ENCODE measurements around the gene DNAL1. TPM values are rescaled to one million over a fixed set of nuclear protein-coding genes. Genes with fewer than 3 reads are reported as not detected.

DNAL1 gene
- total and polyA plus RNA-seq, 9 of the 15 experiments (the other 6 are each of a cell fraction or from before 2014, with no cell fraction given), result 1.6 to 11.7 (median 4.8) TPM

- Histone ChIP-seq H3K4me3 (no peak overlapping the region), H3K9ac (ENCODE audit: insufficient read depth in 1 of 2, low read depth in 2 of 2, low read length in 2 of 2) (no peak overlapping the region), H3K27ac (ENCODE audit: extremely low read depth, low read depth, low read length) (no peak overlapping the region), H3K27me3 (ENCODE audit: control insufficient read depth in 2 of 2, insufficient read depth in 2 of 2, low read length in 2 of 2) (no peaks in the 10 kb centered on the region), H3K9me3 (replicated peaks; ENCODE audit: control insufficient read depth, insufficient read depth, low read depth, low read length) (no peaks in the 10 kb centered on the region), H3K79me2 (ENCODE audit: control insufficient read depth, insufficient read depth, low read length) (no peaks in the 10 kb centered on the region), H3K4me2 (ENCODE audit: insufficient read depth, low read length) (no peak overlapping the region), H3K4me1 (replicated peaks in 1 of 2; ENCODE audit: control insufficient read depth in 2 of 2, insufficient read depth in 2 of 2, low read length in 2 of 2) (no peaks in the 10 kb centered on the region), H4K20me1 (replicated peaks; ENCODE audit: control insufficient read depth, insufficient read depth, low read length) (no peaks in the 10 kb centered on the region), H2AFZ (ENCODE audit: low read depth, low read length) (no peak overlapping the region), H3K9me1 (ENCODE audit: control insufficient read depth, insufficient read depth, low read length) (no peaks in the 10 kb centered on the region), H3K36me3 (ENCODE audit: control insufficient read depth, insufficient read depth, low read length) (no peaks in the 10 kb centered on the region)
- CTCF ChIA-PET (ENCODE audit: low intra/inter-chr PET ratio), result no interaction called here
- DNase-seq (ENCODE audit: extremely low read depth in 1 of 4, low spot score in 3 of 4) (no peak), ATAC-seq (no peak), FAIRE-seq (no peak)
- BruUV-seq (replicated peaks), result no TSS peak
- intact Hi-C loops (cut with micrococcal nuclease), result no loop called here
- WGBS (ENCODE audit: insufficient coverage, low coverage, missing lambda C conversion rate), result 11% methylated on average over 2 of the region's 4 CpGs
- TF ChIP-seq PHF20 (IDR thresholded peaks at IDR 0.05; ENCODE audit: partially characterized antibody) (no peak), ZNF253 (CRISPR knock-in tag; conservative IDR thresholded peaks at IDR 0.05) (no peak), ARID4B (CRISPR knock-in tag; IDR thresholded peaks at IDR 0.05) (no peak), ZNF280A (IDR thresholded peaks at IDR 0.05; ENCODE audit: low read depth, partially characterized antibody) (no peak), DNMT1 (IDR thresholded peaks at IDR 0.05) (no peak), ZSCAN29 (IDR thresholded peaks at IDR 0.05) (no peak), TFAP4 (CRISPR knock-in tag; IDR thresholded peaks at IDR 0.05; ENCODE audit: borderline replicate concordance) (no peak), FOXP1 (CRISPR knock-in tag; IDR thresholded peaks at IDR 0.05) (no peak), ZNF133 (CRISPR knock-in tag; IDR thresholded peaks at IDR 0.05) (no peak), POLR2H (tag; IDR thresholded peaks at IDR 0.05; ENCODE audit: low read depth) (no peak), TAF7 (tag; IDR thresholded peaks at IDR 0.05) (no peak), RCOR1 (IDR thresholded peaks at IDR 0.05; ENCODE audit: borderline replicate concordance in 1 of 2, low read depth in 2 of 2, low read length in 2 of 2) (no peak)
- in situ Hi-C loops (cut with MboI), result no loop called here
- POLR2A ChIA-PET, result no interaction called here
Observed at GRCh38 chr14:73623504-73624054, 21.2 kb upstream of the DNAL1 start.

Measured in K562 (cell line).